ENCODE measurements around the gene CAPN9.
"Not testable (repeated sequence)": the region's sequence is repeated elsewhere in the genome, so short reads cannot be mapped to it uniquely, and the experiment has no call there.

The CAPN9 gene

DNA sequence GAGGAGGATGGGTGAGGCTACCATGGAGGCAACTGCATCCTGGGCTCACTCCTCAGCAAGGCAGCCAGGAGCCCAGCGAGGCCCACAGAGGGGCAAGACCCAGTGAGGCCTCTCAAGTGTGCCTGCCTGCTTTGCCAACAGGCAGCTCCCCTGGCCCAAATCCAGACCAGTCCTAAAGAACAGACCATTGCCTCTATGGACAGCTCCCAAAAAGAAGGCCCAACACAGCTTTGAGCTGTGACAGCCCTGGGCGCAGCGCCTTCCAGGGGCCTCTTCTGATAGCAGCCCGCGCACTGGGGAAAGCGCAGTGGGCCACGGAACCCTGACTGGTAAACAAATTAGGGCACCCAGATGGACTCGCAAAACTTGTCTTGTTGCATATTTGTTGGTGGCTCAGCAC lies 95.6 kb downstream of the CAPN9 start:
- DNase-seq (ENCODE audit: low read depth), result no peak
- TF ChIP-seq, protein P1, sequence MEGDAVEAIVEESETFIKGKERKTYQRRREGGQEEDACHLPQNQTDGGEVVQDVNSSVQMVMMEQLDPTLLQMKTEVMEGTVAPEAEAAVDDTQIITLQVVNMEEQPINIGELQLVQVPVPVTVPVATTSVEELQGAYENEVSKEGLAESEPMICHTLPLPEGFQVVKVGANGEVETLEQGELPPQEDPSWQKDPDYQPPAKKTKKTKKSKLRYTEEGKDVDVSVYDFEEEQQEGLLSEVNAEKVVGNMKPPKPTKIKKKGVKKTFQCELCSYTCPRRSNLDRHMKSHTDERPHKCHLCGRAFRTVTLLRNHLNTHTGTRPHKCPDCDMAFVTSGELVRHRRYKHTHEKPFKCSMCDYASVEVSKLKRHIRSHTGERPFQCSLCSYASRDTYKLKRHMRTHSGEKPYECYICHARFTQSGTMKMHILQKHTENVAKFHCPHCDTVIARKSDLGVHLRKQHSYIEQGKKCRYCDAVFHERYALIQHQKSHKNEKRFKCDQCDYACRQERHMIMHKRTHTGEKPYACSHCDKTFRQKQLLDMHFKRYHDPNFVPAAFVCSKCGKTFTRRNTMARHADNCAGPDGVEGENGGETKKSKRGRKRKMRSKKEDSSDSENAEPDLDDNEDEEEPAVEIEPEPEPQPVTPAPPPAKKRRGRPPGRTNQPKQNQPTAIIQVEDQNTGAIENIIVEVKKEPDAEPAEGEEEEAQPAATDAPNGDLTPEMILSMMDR (IDR thresholded peaks at IDR 0.05; ENCODE audit: low read depth, low read length, missing control alignments), result no peak
- no peak overlapping the region for H3K4me3 ChIP-seq (ENCODE audit: low read depth, low read length)

DNA sequence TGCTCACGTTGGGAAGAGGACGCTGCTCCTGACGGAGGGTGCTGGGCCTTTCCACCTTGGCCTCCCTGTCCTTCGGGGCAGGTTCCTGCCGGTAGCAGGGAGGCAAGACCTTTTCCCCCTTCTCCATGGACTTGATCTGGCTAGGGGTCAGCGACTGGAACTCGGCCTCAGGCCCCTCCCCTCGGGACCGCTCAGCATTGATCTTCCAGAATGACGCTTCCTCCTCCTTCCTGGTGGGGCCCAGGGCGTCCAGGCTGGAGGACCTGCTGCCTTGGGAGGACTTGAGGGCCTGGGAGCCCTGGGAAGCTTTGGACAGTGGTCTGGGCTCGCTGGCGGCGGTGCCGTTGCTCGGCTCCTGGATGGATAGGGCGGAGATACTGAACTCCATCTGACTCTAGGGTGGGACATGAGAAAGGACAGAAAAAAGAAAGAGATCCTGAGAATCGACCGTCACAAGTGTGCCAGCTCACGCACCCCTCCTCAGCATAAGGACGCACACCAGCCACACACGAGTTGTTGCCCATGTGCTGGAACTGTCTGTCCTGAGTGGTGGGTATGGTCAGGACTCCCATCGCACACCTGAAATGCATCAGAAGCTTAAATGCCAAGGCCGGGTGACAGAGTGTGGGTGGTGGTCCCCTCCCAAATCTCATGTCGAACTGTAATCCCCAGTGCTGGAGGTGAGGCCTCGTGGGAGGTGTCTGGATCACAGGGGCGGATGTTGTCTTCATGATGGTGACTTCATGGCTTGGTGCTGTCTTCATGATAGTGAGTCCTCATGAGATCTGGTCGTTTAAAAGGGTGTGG lies 96.5 kb downstream of the CAPN9 start:
- no peak overlapping the region for H3K4me3 ChIP-seq (ENCODE audit: low read depth, low read length)
- DNase-seq (ENCODE audit: low read depth), result no peak
- TF ChIP-seq, protein P1 (IDR thresholded peaks at IDR 0.05; ENCODE audit: low read depth, low read length, missing control alignments), result no peak

DNA sequence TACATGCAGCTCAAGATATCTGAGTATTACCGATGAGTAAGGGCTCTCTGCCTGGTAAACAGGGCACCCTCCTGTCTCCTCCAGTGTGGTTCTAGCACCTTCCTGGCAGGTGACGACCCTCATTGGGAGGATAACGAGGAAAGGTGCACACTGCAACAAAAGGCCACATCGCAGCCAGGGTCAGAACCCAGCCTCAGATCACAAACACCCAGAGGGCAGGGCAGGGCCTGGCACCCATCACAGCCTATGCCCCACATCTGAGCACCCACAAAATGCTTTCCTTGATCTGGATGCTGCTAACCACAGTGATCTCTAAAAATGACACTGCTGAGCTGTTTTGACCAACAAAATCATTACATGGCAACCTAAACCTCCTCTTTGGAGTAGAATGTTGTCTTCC lies 97.4 kb downstream of the CAPN9 start:
- DNase-seq (ENCODE audit: low read depth), result no peak
- TF ChIP-seq, protein P1 (IDR thresholded peaks at IDR 0.05; ENCODE audit: low read depth, low read length, missing control alignments), result no peak
- no peak overlapping the region for H3K4me3 ChIP-seq (ENCODE audit: low read depth, low read length)

DNA sequence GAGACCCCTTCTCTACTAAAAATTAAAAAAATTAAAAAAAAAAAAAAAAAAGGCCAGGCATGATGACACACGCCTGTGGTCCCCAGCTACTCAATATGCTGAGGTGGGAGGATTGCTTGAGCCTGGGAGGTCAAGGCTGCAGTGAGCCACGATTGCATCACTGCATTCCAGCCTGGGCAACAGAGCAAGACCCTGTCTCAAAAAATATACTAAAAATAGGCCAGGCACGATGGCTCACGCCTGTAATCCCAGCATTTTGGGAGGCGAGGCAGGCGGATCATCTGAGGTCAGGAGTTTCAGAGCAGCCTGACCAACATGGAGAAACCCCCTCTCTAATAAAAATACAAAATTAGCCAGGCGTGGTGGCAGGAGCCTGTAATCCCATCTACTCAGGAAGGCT lies 98.0 kb downstream of the CAPN9 start:
- H3K4me3 ChIP-seq (ENCODE audit: low read depth, low read length); DNase-seq (ENCODE audit: low read depth): not testable (repeated sequence)

DNA sequence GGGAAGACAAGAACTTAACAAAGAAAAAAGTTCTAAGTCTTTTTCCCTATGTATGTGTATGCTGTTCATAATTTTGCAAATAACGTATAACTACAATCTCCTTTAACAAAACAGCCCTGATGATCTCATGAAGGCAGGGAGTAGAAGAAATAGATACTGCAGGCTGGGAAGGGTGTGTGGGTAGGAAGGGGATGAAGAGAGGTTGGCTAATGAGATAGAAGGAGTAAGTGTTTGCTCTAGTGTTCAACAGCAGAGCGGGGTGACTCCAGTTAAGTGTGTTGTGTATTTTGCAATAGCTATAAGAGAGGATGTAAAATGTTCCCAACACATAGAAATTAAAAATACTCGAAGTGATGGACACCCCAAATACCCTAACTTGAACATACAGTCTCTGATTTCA lies 101.0 kb downstream of the CAPN9 start:
- DNase-seq (ENCODE audit: low read depth), result no peak
- TF ChIP-seq, protein P1 (IDR thresholded peaks at IDR 0.05; ENCODE audit: low read depth, low read length, missing control alignments), result no peak
- no peak overlapping the region for H3K4me3 ChIP-seq (ENCODE audit: low read depth, low read length)

DNA sequence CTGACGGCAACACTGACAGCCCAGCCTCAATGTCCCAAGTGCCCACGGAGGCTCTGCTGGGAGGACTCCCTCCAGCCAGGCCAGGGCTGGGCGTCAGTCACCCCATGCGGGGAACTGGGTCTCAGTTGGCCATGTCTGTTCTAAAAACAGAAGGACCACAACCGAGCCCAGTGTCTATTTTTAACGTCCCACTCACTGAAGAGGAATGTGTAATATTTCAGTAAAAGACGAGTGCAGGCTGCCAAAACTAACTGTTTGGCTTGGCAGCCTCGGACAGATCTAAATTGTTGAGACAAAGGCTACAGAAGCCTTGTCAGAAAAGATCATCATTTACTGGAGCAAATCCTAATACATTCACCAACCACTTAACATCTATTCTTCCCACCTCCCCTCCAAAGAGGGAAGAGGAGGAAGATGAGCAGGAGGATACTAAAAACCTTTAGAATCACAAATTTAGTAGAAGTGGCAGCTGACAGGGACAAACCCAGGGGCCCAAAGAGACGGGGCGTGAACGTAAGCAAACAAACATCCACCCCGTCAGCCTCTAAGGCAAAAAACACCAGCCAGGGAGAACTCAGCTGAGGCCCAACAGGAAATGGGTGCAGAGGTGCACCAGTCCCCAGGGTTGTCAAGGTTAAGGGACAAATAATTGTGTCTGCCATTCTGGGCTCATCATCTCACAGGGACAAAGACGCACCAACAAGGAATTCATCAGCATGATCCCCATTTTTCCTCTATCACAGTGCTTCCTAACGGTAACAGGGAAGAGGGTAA lies 102.5 kb downstream of the CAPN9 start:
- H3K4me3 ChIP-seq (ENCODE audit: low read depth, low read length), result no peak overlapping the region
- TF ChIP-seq, protein P1 (IDR thresholded peaks at IDR 0.05; ENCODE audit: low read depth, low read length, missing control alignments), result no peak
- DNase-seq (ENCODE audit: low read depth), result no peak

DNA sequence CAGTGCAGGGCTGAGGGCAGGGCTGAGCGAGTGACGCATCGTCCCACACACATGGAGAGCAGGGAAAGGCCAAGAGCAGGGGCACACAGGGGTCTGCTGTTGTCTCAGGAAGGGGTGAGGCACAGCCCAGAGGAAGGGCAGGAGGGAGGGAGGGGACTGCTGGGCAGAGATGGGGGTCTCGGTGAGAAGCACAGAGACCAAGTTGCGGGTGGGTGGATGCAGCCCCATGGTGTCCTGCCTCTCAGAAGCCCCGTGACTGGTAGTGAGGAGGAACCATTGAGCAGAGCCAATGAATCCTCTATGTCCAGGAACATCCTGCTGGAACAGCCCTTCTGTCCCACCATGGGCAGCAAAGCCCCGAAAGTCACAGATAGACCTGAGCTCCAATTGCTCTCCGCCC lies 103.4 kb downstream of the CAPN9 start:
- TF ChIP-seq, protein P1 (IDR thresholded peaks at IDR 0.05; ENCODE audit: low read depth, low read length, missing control alignments), result no peak
- no peak overlapping the region for H3K4me3 ChIP-seq (ENCODE audit: low read depth, low read length)
- no peak for DNase-seq (ENCODE audit: low read depth)

Measured in GM12864 (cell line).